RWPE2 (cell line): ENCODE measurements around the gene GPBP1L1.
A peak's percentile ranks its signal among the peaks of the same experiment; 100 is the strongest.

Source experiments
- ATAC-seq: fragments of 200-7000 bp; cut with Tn5 transposase; 3 replicates; pipeline ENCODE4 v1.9.1; 2021; ENCODE audit warnings: low read depth
- DNase-seq: peaks from one replicate; pipeline ENCODE4 v3.0.0-alpha.2; 2020; ENCODE audit warnings: low spot score
- H3K27ac ChIP-seq: fragments of 450-650 bp; 2 replicates; pipeline ENCODE4 v1.5.1; 2017; ENCODE audit warnings: mild to moderate bottlenecking; ENCODE audit not compliant: poor library complexity, severe bottlenecking
- H3K27me3 ChIP-seq: fragments of 250-450 bp; sonication (Bioruptor Pico); 2 replicates; pipeline ENCODE4 v1.5.1; 2021; ENCODE audit warnings: mild to moderate bottlenecking, moderate library complexity; ENCODE audit not compliant: insufficient read depth, poor library complexity, severe bottlenecking
- H3K36me3 ChIP-seq: fragments of 250-450 bp; sonication (Bioruptor Pico); 2 replicates; pipeline ENCODE4 v1.5.1; 2020; ENCODE audit warnings: low read depth, mild to moderate bottlenecking, moderate library complexity
- H3K4me1 ChIP-seq: fragments of 250-450 bp; sonication (Bioruptor Pico); 2 replicates; pipeline ENCODE4 v1.5.1; 2021; ENCODE audit warnings: mild to moderate bottlenecking, moderate library complexity; ENCODE audit not compliant: insufficient read depth, poor library complexity, severe bottlenecking
- H3K4me3 ChIP-seq: fragments of 250-450 bp; sonication (Bioruptor Pico); 2 replicates; pipeline ENCODE4 v1.5.1; 2021; ENCODE audit warnings: mild to moderate bottlenecking, moderate library complexity; ENCODE audit not compliant: severe bottlenecking
- H3K9me3 ChIP-seq: fragments of 250-450 bp; sonication (Bioruptor Pico); 2 replicates; pipeline ENCODE4 v1.5.1; 2021; ENCODE audit warnings: mild to moderate bottlenecking, moderate library complexity; ENCODE audit not compliant: severe bottlenecking
- TF ChIP-seq, protein P1 (sequence below): fragments of 450-650 bp; IDR thresholded peaks from one replicate; pipeline ENCODE4 v1.5.1; 2017; ENCODE audit warnings: mild to moderate bottlenecking, moderate library complexity; ENCODE audit not compliant: poor library complexity, severe bottlenecking

Gene GPBP1L1

DNA sequence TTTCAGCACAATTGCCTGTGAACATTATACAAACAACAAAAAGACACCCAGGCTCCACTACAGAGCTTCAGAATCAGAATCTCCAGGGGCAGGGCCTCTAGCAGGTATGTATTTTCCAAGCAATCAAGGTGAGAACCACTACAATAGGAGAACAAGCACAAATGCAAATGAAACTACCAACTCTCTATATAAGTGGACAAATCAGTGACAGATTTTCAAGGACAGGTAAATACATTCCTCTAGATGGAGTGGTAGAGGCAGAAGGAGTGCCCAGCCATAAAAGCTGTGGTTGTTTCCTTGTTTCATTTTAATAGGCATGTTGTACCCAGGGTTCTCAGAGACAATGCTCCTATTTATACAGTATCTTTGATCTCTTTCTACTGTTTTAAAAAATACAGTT is 42.4 kb downstream of the GPBP1L1 start:
- peak; percentile 52; the same call in 2 of the 3 replicates for ATAC-seq
- Histone ChIP-seq H3K4me1 (no peaks in the 10 kb centered on the region), H3K27me3 (no peaks in the 10 kb centered on the region), H3K36me3 (peaks cover 78% of the 10 kb centered on the region), H3K27ac (no peak overlapping the region), H3K4me3 (no peak overlapping the region), H3K9me3 (no peaks in the 10 kb centered on the region)
- no peak for DNase-seq
- TF ChIP-seq, protein P1, sequence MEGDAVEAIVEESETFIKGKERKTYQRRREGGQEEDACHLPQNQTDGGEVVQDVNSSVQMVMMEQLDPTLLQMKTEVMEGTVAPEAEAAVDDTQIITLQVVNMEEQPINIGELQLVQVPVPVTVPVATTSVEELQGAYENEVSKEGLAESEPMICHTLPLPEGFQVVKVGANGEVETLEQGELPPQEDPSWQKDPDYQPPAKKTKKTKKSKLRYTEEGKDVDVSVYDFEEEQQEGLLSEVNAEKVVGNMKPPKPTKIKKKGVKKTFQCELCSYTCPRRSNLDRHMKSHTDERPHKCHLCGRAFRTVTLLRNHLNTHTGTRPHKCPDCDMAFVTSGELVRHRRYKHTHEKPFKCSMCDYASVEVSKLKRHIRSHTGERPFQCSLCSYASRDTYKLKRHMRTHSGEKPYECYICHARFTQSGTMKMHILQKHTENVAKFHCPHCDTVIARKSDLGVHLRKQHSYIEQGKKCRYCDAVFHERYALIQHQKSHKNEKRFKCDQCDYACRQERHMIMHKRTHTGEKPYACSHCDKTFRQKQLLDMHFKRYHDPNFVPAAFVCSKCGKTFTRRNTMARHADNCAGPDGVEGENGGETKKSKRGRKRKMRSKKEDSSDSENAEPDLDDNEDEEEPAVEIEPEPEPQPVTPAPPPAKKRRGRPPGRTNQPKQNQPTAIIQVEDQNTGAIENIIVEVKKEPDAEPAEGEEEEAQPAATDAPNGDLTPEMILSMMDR: peak; percentile 29

- H3K27me3 ChIP-seq: no peaks in the 10 kb centered on the region
- H3K27ac ChIP-seq: no peak overlapping the region
- ATAC-seq: no peak
- no peaks in the 10 kb centered on the region for H3K9me3 ChIP-seq
- no peaks in the 10 kb centered on the region for H3K4me1 ChIP-seq
- DNase-seq: no peak
- TF ChIP-seq, protein P1: no peak
- peaks cover 78% of the 10 kb centered on the region for H3K36me3 ChIP-seq
- no peak overlapping the region for H3K4me3 ChIP-seq
Measured at GRCh38 chr1:45643321-45643720, 43.0 kb downstream of the GPBP1L1 start.

GRCh38 chr1:45640293-45640692 is 46.0 kb downstream of the GPBP1L1 start:
- H3K36me3 ChIP-seq: peaks cover 90% of the 10 kb centered on the region

DNA sequence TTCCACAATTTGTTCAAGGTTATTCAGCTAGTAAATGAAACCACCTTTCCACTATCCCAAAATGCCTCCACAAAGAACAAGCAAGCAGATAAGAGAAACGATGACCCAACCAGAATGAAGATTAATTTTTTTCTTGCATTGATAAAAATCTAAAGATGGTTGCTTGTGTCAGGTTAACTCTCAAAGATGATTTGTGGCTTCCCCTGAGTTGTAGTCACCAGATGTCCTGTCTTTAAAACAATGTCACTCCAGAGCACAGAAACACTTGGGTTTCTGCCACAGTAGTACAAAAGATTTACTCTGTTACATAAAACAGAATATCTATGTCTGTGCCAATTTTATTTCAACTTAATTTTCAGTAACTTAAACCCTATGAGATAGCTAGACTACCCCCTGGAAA is 51.1 kb downstream of the GPBP1L1 start:
- TF ChIP-seq, protein P1: no peak
- DNase-seq: no peak
- no peak for ATAC-seq
- H3K27ac ChIP-seq: no peak overlapping the region
- no peaks in the 10 kb centered on the region for H3K4me1 ChIP-seq
- H3K36me3 ChIP-seq: peaks cover 91% of the 10 kb centered on the region
- no peak overlapping the region for H3K4me3 ChIP-seq
- no peaks in the 10 kb centered on the region for H3K9me3 ChIP-seq
- no peaks in the 10 kb centered on the region for H3K27me3 ChIP-seq

More at GRCh38 chr1:45640293-45640692, 46.0 kb downstream of the GPBP1L1 start:
- no peaks in the 10 kb centered on the region for H3K4me1 ChIP-seq
- no peak overlapping the region for H3K27ac ChIP-seq
- no peak for DNase-seq
- no peaks in the 10 kb centered on the region for H3K9me3 ChIP-seq
- TF ChIP-seq, protein P1: no peak
- no peak overlapping the region for H3K4me3 ChIP-seq
- ATAC-seq: no peak
- H3K27me3 ChIP-seq: no peaks in the 10 kb centered on the region

DNA sequence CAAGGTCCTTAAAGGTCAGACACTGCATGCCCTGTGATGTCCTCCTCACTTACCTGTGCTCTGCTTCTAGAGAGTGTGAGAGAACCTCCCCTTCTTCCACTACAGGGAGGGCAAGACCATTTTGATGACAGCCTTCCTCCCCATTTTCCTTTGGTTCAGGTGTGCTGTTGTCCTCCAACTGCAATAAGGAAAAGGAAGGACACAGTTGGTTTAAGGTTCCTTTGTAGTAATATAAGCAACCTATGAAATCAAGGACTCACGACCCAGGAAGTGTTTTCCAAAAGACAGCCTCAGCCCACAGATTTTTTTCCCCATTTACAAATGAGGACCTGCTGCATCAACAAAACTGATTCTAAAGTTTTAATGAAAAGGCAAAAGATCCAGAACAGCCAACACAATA is 55.9 kb downstream of the GPBP1L1 start:
- H3K36me3 ChIP-seq: peaks cover 80% of the 10 kb centered on the region

More for the DNA sequence above, 55.9 kb downstream of the GPBP1L1 start:
- H3K27me3 ChIP-seq: no peaks in the 10 kb centered on the region
- no peaks in the 10 kb centered on the region for H3K9me3 ChIP-seq
- DNase-seq (no peak), ATAC-seq (no peak)
- H3K4me3 ChIP-seq: no peak overlapping the region
- H3K27ac ChIP-seq: no peak overlapping the region
- TF ChIP-seq, protein P1: no peak
- no peaks in the 10 kb centered on the region for H3K4me1 ChIP-seq
